DND-41 (cell line): Measurements from ENCODE around the gene BCL2L1.

ENCODE experiments used
- ATAC-seq: fragments of 200-7000 bp; cut with Tn5 transposase; 3 replicates; pipeline ENCODE4 v1.9.1; 2021; ENCODE audit warnings: low read depth; ENCODE audit not compliant: insufficient read depth
- DNase-seq: peaks from one replicate; pipeline ENCODE4 v3.0.0-alpha.2; 2020
- H2AFZ ChIP-seq: 2 replicates; pipeline ENCODE4 v1.6.0; 2012; ENCODE audit warnings: low read depth, low read length
- H3K27ac ChIP-seq: 2 replicates; pipeline ENCODE4 v1.5.1; 2012; ENCODE audit warnings: low read length, inconsistent platforms
- H3K27me3 ChIP-seq: fragments of 200-600 bp; sonication (generic); 2 replicates; pipeline ENCODE4 v1.6.0; 2012; ENCODE audit warnings: low read length, mild to moderate bottlenecking, inconsistent platforms; ENCODE audit not compliant: insufficient read depth, poor library complexity
- H3K36me3 ChIP-seq: 2 replicates; pipeline ENCODE4 v1.5.1; 2012; ENCODE audit warnings: low read length, inconsistent platforms; ENCODE audit not compliant: insufficient read depth
- H3K4me1 ChIP-seq: 2 replicates; pipeline ENCODE4 v1.5.1; 2012; ENCODE audit warnings: mild to moderate bottlenecking, low read length; ENCODE audit not compliant: insufficient read depth
- H3K4me2 ChIP-seq: 2 replicates; pipeline ENCODE4 v1.6.0; 2012; ENCODE audit warnings: mild to moderate bottlenecking, moderate library complexity, low read length, inconsistent platforms; ENCODE audit not compliant: insufficient read depth
- H3K4me3 ChIP-seq, 2 experiments: fragments of 200-600 bp in 1 of 2; shearing (Covaris generic) in 1 of 2; 2 replicates each; pipeline ENCODE4 v1.5.1; 2012 to 2016; ENCODE audit warnings: inconsistent platforms in 2 of 2, low read length in 2 of 2, mild to moderate bottlenecking in 2 of 2, low read depth in 1 of 2, moderate library complexity in 1 of 2
- H3K79me2 ChIP-seq: 2 replicates; pipeline ENCODE4 v1.6.0; 2012; ENCODE audit warnings: low read length, inconsistent platforms; ENCODE audit not compliant: insufficient read depth
- H3K9ac ChIP-seq: 2 replicates; pipeline ENCODE4 v1.6.0; 2012; ENCODE audit warnings: low read depth, mild to moderate bottlenecking, inconsistent platforms, low read length, moderate library complexity
- H3K9me3 ChIP-seq: 2 replicates; pipeline ENCODE4 v1.5.1; 2012; ENCODE audit warnings: low read length, moderate library complexity, mild to moderate bottlenecking, inconsistent platforms; ENCODE audit not compliant: insufficient read depth, severe bottlenecking
- H4K20me1 ChIP-seq: 2 replicates; pipeline ENCODE4 v1.6.0; 2012; ENCODE audit warnings: low read length; ENCODE audit not compliant: insufficient read depth
- EZH2 ChIP-seq: IDR thresholded peaks from 3 replicates; pipeline ENCODE4 v1.6.1; 2012; ENCODE audit warnings: borderline replicate concordance, low read depth, mild to moderate bottlenecking, moderate library complexity, low read length, inconsistent platforms; ENCODE audit not compliant: severe bottlenecking
- TF ChIP-seq, protein P1 (sequence below): IDR thresholded peaks from 2 replicates; pipeline ENCODE4 v1.5.1; 2012; ENCODE audit warnings: borderline replicate concordance, low read length, moderate library complexity, mild to moderate bottlenecking; ENCODE audit not compliant: poor library complexity, severe bottlenecking; ENCODE audit errors: extremely low read depth

BCL2L1 gene

DNA sequence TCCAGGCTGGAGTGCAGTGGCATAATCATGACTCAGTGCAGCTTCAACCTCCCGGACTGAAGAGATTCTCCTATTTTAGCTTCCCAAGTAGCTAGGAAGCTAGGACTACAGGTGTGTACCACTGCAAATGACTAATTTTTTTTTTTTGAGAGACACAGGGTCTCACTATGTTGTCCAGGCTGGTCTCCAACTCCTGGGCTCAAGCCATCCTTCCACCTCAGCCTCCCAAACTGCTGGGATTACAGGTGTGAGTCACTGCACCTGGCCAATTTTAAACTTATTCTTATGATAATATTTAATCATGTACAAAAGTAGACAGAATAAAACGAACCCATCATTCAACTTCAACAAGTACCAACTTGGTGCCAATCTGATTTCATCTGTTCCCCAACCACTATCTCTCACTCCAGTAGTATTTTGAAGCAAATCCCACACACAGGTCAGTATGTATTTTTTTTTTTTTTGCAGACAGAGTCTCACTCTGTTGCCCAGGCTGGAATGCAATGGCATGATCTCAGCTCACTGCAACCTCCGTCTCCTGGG, 32.5 kb downstream of the BCL2L1 start:
- peaks cover 100% of the 10 kb centered on the region for H3K79me2 ChIP-seq
- no peak overlapping the region for H3K4me2 ChIP-seq
- H4K20me1 ChIP-seq = peaks cover 28% of the 10 kb centered on the region
- H3K27ac ChIP-seq = peak overlapping the region; percentile 68
- H3K27me3 ChIP-seq = no peaks in the 10 kb centered on the region
- no peak for DNase-seq
- ATAC-seq = no peak
- H3K36me3 ChIP-seq = peaks cover 87% of the 10 kb centered on the region
- no peak overlapping the region for H3K9ac ChIP-seq
- peaks cover 94% of the 10 kb centered on the region for H3K4me1 ChIP-seq
- TF ChIP-seq, protein P1, sequence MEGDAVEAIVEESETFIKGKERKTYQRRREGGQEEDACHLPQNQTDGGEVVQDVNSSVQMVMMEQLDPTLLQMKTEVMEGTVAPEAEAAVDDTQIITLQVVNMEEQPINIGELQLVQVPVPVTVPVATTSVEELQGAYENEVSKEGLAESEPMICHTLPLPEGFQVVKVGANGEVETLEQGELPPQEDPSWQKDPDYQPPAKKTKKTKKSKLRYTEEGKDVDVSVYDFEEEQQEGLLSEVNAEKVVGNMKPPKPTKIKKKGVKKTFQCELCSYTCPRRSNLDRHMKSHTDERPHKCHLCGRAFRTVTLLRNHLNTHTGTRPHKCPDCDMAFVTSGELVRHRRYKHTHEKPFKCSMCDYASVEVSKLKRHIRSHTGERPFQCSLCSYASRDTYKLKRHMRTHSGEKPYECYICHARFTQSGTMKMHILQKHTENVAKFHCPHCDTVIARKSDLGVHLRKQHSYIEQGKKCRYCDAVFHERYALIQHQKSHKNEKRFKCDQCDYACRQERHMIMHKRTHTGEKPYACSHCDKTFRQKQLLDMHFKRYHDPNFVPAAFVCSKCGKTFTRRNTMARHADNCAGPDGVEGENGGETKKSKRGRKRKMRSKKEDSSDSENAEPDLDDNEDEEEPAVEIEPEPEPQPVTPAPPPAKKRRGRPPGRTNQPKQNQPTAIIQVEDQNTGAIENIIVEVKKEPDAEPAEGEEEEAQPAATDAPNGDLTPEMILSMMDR = no peak
- TF ChIP-seq EZH2 = no peak
- H2AFZ ChIP-seq = no peak overlapping the region
- no peaks in the 10 kb centered on the region for H3K9me3 ChIP-seq
- H3K4me3 ChIP-seq = no peak overlapping the region

- no peak for TF ChIP-seq EZH2
- Histone ChIP-seq H4K20me1 (peaks cover 17% of the 10 kb centered on the region), H3K4me1 (peaks cover 92% of the 10 kb centered on the region), H3K79me2 (peaks cover 94% of the 10 kb centered on the region), H3K9me3 (no peaks in the 10 kb centered on the region), H3K36me3 (peaks cover 79% of the 10 kb centered on the region), H2AFZ (no peak overlapping the region), H3K4me3 (no peak overlapping the region), H3K4me2 (no peak overlapping the region), H3K27me3 (no peaks in the 10 kb centered on the region), H3K27ac (peak overlapping the region; percentile 68), H3K9ac (peak overlapping the region; percentile 20)
- no peak for DNase-seq
- ATAC-seq = no peak
These were observed 33.5 kb downstream of the BCL2L1 start for GRCh38 chr20:31689141-31689540.

- Histone ChIP-seq H3K9me3 (no peaks in the 10 kb centered on the region), H3K4me2 (peak overlapping the region; percentile 25; the same call in 1 of the 2 replicates), H3K36me3 (peaks cover 79% of the 10 kb centered on the region), H3K79me2 (peaks cover 94% of the 10 kb centered on the region), H3K27me3 (no peaks in the 10 kb centered on the region), H2AFZ (no peak overlapping the region), H3K27ac (peak overlapping the region; percentile 100), H3K9ac (peak overlapping the region; percentile 95), H3K4me1 (peaks cover 94% of the 10 kb centered on the region), H4K20me1 (peaks cover 8% of the 10 kb centered on the region; the same call in 1 of the 2 replicates), H3K4me3 (no peak overlapping the region)
- ATAC-seq (no peak), DNase-seq (no peak)
- TF ChIP-seq EZH2 = no peak
- TF ChIP-seq, protein P1 = no peak
These were observed 34.9 kb downstream of the BCL2L1 start for GRCh38 chr20:31687777-31688176.

DNA sequence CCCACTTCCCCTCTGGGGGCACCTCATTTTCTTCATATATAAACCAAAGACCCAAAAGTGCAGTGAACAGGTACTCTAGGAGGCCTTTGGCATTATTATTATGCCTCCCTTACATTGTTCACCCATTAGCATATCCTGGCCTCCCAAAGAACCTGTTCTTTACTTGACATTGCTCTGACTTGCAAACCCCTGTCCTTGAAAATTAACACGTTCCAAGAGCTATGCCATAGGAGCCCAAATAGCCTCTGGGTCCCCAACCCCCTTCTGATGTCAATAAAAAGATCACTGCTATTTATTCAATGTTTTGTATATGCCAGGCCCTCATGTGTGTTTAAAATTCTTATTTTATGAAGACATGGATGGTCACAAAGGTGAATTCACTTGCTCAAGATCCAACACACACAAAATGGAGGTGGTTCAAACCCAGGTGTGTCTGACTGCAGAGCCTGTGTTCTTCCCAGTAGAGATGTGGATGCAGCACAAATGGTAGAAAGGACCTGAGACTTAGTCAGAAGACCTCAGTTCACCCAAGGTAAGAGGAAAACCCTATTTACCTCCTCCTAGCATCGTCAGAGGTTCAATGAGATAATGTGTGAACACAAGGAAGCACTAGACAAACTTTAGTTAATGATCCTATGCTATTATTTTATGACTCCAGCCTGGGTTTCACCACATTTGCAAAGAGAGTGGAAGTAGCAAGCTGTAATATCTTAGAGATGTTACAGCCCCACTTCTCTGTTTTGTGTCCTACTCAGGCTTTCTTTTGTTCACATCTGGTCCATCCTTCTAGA, 36.6 kb downstream of the BCL2L1 start:
- H2AFZ ChIP-seq = no peak overlapping the region
- H3K9ac ChIP-seq = peak overlapping the region; percentile 95
- no peak for DNase-seq
- no peak for ATAC-seq
- TF ChIP-seq, protein P1 = no peak
- TF ChIP-seq EZH2 = no peak
- H3K4me2 ChIP-seq = peak overlapping the region; percentile 55
- peak overlapping the region; percentile 100 for H3K27ac ChIP-seq
- H3K9me3 ChIP-seq = no peaks in the 10 kb centered on the region
- H3K4me3 ChIP-seq = peak overlapping the region in 1 of 2 experiments; percentile 29; a peak in 2 of 4 replicates
- H3K79me2 ChIP-seq = peaks cover 94% of the 10 kb centered on the region
- no peaks in the 10 kb centered on the region for H3K27me3 ChIP-seq
- H3K36me3 ChIP-seq = peaks cover 80% of the 10 kb centered on the region
- H3K4me1 ChIP-seq = peaks cover 95% of the 10 kb centered on the region
- H4K20me1 ChIP-seq = no peaks in the 10 kb centered on the region
